ENCODE measurements around the gene FAM216B.

Gene FAM216B

GRCh38 chr13:42781352-42781751 is at the start of gene FAM216B:
TSS of gene FAM216B (plus strand) at chr13:42781584. CDS start at chr13:42784068, 2,484 bp downstream.
- Histone ChIP-seq H3K27me3 (ENCODE audit: insufficient read depth, low read length) (no peaks in the 10 kb centered on the region), H3K9ac (ENCODE audit: low read depth, low read length) (no peak within 1 kb of the TSS), H3K4me3 (ENCODE audit: low read length) (no peak within 1 kb of the TSS), H3K4me1 (ENCODE audit: insufficient read depth, low read length) (no peaks in the 10 kb centered on the region; the same call in 1 of the 2 replicates), H3K36me3 (ENCODE audit: insufficient read depth, low read depth, low read length) (no peaks in the 10 kb centered on the region), H3K9me3 (ENCODE audit: insufficient read depth, low read depth, low read length) (0 out of 2 replicates have a peak, but pooled peaks cover 5% of the 10 kb centered on the region), H3K27ac (ENCODE audit: low read length) (no peak within 1 kb of the TSS)

- no peaks in the 10 kb centered on the region for H3K27me3 ChIP-seq (ENCODE audit: insufficient read depth, low read length)
- no peak overlapping the region for H3K27ac ChIP-seq (ENCODE audit: low read length)
- H3K9me3 ChIP-seq (ENCODE audit: insufficient read depth, low read depth, low read length) = no peaks in the 10 kb centered on the region
- H3K4me3 ChIP-seq (ENCODE audit: low read length) = 0 out of 2 replicates have a peak overlapping the region, but pooled peaks have one; percentile 4
- H3K9ac ChIP-seq (ENCODE audit: low read depth, low read length) = no peak overlapping the region
- H3K4me1 ChIP-seq (ENCODE audit: insufficient read depth, low read length) = peaks cover 25% of the 10 kb centered on the region
- H3K36me3 ChIP-seq (ENCODE audit: insufficient read depth, low read depth, low read length) = no peaks in the 10 kb centered on the region
Measured at GRCh38 chr13:42732073-42732472, 49.3 kb upstream of the FAM216B start.

- H3K4me1 ChIP-seq (ENCODE audit: insufficient read depth, low read length) = peaks cover 25% of the 10 kb centered on the region
- no peaks in the 10 kb centered on the region for H3K9me3 ChIP-seq (ENCODE audit: insufficient read depth, low read depth, low read length)
- no peaks in the 10 kb centered on the region for H3K36me3 ChIP-seq (ENCODE audit: insufficient read depth, low read depth, low read length)
- H3K4me3 ChIP-seq (ENCODE audit: low read length) = no peak overlapping the region
- no peak overlapping the region for H3K9ac ChIP-seq (ENCODE audit: low read depth, low read length)
- H3K27me3 ChIP-seq (ENCODE audit: insufficient read depth, low read length) = no peaks in the 10 kb centered on the region
- no peak overlapping the region for H3K27ac ChIP-seq (ENCODE audit: low read length)
Measured at GRCh38 chr13:42733046-42733445, 48.3 kb upstream of the FAM216B start.

GRCh38 chr13:42735010-42735409 is 46.4 kb upstream of the FAM216B start:
- peaks cover 23% of the 10 kb centered on the region for H3K4me1 ChIP-seq (ENCODE audit: insufficient read depth, low read length)
- H3K36me3 ChIP-seq (ENCODE audit: insufficient read depth, low read depth, low read length) = no peaks in the 10 kb centered on the region
- no peak overlapping the region for H3K4me3 ChIP-seq (ENCODE audit: low read length)

GRCh38 chr13:42740753-42741152 is 40.6 kb upstream of the FAM216B start:
- Histone ChIP-seq H3K4me1 (ENCODE audit: insufficient read depth, low read length) (no peaks in the 10 kb centered on the region), H3K36me3 (ENCODE audit: insufficient read depth, low read depth, low read length) (no peaks in the 10 kb centered on the region), H3K27me3 (ENCODE audit: insufficient read depth, low read length) (no peaks in the 10 kb centered on the region), H3K9ac (ENCODE audit: low read depth, low read length) (no peak overlapping the region), H3K27ac (ENCODE audit: low read length) (no peak overlapping the region), H3K4me3 (ENCODE audit: low read length) (no peak overlapping the region), H3K9me3 (ENCODE audit: insufficient read depth, low read depth, low read length) (no peaks in the 10 kb centered on the region)

More at GRCh38 chr13:42735010-42735409, 46.4 kb upstream of the FAM216B start:
- H3K27ac ChIP-seq (ENCODE audit: low read length) = no peak overlapping the region
- H3K9me3 ChIP-seq (ENCODE audit: insufficient read depth, low read depth, low read length) = no peaks in the 10 kb centered on the region
- H3K27me3 ChIP-seq (ENCODE audit: insufficient read depth, low read length) = no peaks in the 10 kb centered on the region
- no peak overlapping the region for H3K9ac ChIP-seq (ENCODE audit: low read depth, low read length)

GRCh38 chr13:42741914-42742313 is 39.5 kb upstream of the FAM216B start:
- Histone ChIP-seq H3K27me3 (ENCODE audit: insufficient read depth, low read length) (no peaks in the 10 kb centered on the region), H3K27ac (ENCODE audit: low read length) (no peak overlapping the region), H3K4me1 (ENCODE audit: insufficient read depth, low read length) (no peaks in the 10 kb centered on the region), H3K36me3 (ENCODE audit: insufficient read depth, low read depth, low read length) (no peaks in the 10 kb centered on the region), H3K9ac (ENCODE audit: low read depth, low read length) (no peak overlapping the region), H3K9me3 (ENCODE audit: insufficient read depth, low read depth, low read length) (no peaks in the 10 kb centered on the region), H3K4me3 (ENCODE audit: low read length) (no peak overlapping the region)

GRCh38 chr13:42745655-42746054 is 35.7 kb upstream of the FAM216B start:
- no peak overlapping the region for H3K9ac ChIP-seq (ENCODE audit: low read depth, low read length)
- no peaks in the 10 kb centered on the region for H3K27me3 ChIP-seq (ENCODE audit: insufficient read depth, low read length)
- H3K4me1 ChIP-seq (ENCODE audit: insufficient read depth, low read length) = no peaks in the 10 kb centered on the region
- H3K9me3 ChIP-seq (ENCODE audit: insufficient read depth, low read depth, low read length) = no peaks in the 10 kb centered on the region
- H3K36me3 ChIP-seq (ENCODE audit: insufficient read depth, low read depth, low read length) = no peaks in the 10 kb centered on the region
- no peak overlapping the region for H3K4me3 ChIP-seq (ENCODE audit: low read length)
- H3K27ac ChIP-seq (ENCODE audit: low read length) = no peak overlapping the region

- H3K36me3 ChIP-seq (ENCODE audit: insufficient read depth, low read depth, low read length) = no peaks in the 10 kb centered on the region
- H3K9me3 ChIP-seq (ENCODE audit: insufficient read depth, low read depth, low read length) = no peaks in the 10 kb centered on the region
- no peaks in the 10 kb centered on the region for H3K4me1 ChIP-seq (ENCODE audit: insufficient read depth, low read length)
- H3K4me3 ChIP-seq (ENCODE audit: low read length) = no peak overlapping the region
- H3K27me3 ChIP-seq (ENCODE audit: insufficient read depth, low read length) = no peaks in the 10 kb centered on the region
- H3K9ac ChIP-seq (ENCODE audit: low read depth, low read length) = no peak overlapping the region
- H3K27ac ChIP-seq (ENCODE audit: low read length) = no peak overlapping the region
Measured at GRCh38 chr13:42746866-42747265, 34.5 kb upstream of the FAM216B start.

- H3K9me3 ChIP-seq (ENCODE audit: insufficient read depth, low read depth, low read length) = no peaks in the 10 kb centered on the region
- no peaks in the 10 kb centered on the region for H3K4me1 ChIP-seq (ENCODE audit: insufficient read depth, low read length)
- H3K9ac ChIP-seq (ENCODE audit: low read depth, low read length) = no peak overlapping the region
- no peak overlapping the region for H3K27ac ChIP-seq (ENCODE audit: low read length)
- H3K27me3 ChIP-seq (ENCODE audit: insufficient read depth, low read length) = no peaks in the 10 kb centered on the region
- no peaks in the 10 kb centered on the region for H3K36me3 ChIP-seq (ENCODE audit: insufficient read depth, low read depth, low read length)
- H3K4me3 ChIP-seq (ENCODE audit: low read length) = no peak overlapping the region
Measured at GRCh38 chr13:42747399-42747873, 33.9 kb upstream of the FAM216B start.

GRCh38 chr13:42750794-42751193 is 30.6 kb upstream of the FAM216B start:
- Histone ChIP-seq H3K27me3 (ENCODE audit: insufficient read depth, low read length) (no peaks in the 10 kb centered on the region), H3K4me1 (ENCODE audit: insufficient read depth, low read length) (peaks cover 5% of the 10 kb centered on the region; the same call in 1 of the 2 replicates), H3K27ac (ENCODE audit: low read length) (no peak overlapping the region), H3K9me3 (ENCODE audit: insufficient read depth, low read depth, low read length) (no peaks in the 10 kb centered on the region), H3K4me3 (ENCODE audit: low read length) (no peak overlapping the region), H3K36me3 (ENCODE audit: insufficient read depth, low read depth, low read length) (no peaks in the 10 kb centered on the region), H3K9ac (ENCODE audit: low read depth, low read length) (no peak overlapping the region)

GRCh38 chr13:42751693-42752092 is 29.7 kb upstream of the FAM216B start:
- no peak overlapping the region for H3K9ac ChIP-seq (ENCODE audit: low read depth, low read length)

GRCh38 chr13:42752731-42753130 is 28.7 kb upstream of the FAM216B start:
- Histone ChIP-seq H3K9me3 (ENCODE audit: insufficient read depth, low read depth, low read length) (no peaks in the 10 kb centered on the region), H3K27ac (ENCODE audit: low read length) (no peak overlapping the region), H3K9ac (ENCODE audit: low read depth, low read length) (no peak overlapping the region), H3K4me3 (ENCODE audit: low read length) (no peak overlapping the region), H3K36me3 (ENCODE audit: insufficient read depth, low read depth, low read length) (no peaks in the 10 kb centered on the region), H3K27me3 (ENCODE audit: insufficient read depth, low read length) (no peaks in the 10 kb centered on the region), H3K4me1 (ENCODE audit: insufficient read depth, low read length) (peaks cover 5% of the 10 kb centered on the region; the same call in 1 of the 2 replicates)

More at GRCh38 chr13:42751693-42752092, 29.7 kb upstream of the FAM216B start:
- H3K36me3 ChIP-seq (ENCODE audit: insufficient read depth, low read depth, low read length) = no peaks in the 10 kb centered on the region
- H3K27ac ChIP-seq (ENCODE audit: low read length) = no peak overlapping the region
- peaks cover 5% of the 10 kb centered on the region; the same call in 1 of the 2 replicates for H3K4me1 ChIP-seq (ENCODE audit: insufficient read depth, low read length)
- no peaks in the 10 kb centered on the region for H3K9me3 ChIP-seq (ENCODE audit: insufficient read depth, low read depth, low read length)
- H3K4me3 ChIP-seq (ENCODE audit: low read length) = no peak overlapping the region
- no peaks in the 10 kb centered on the region for H3K27me3 ChIP-seq (ENCODE audit: insufficient read depth, low read length)
